GM19193 (cell line): ENCODE measurements around the gene WDFY4.

Experiments
- POLR2A ChIP-seq: IDR thresholded peaks from 4 replicates; pipeline ENCODE4 v1.6.1; 2011; ENCODE audit not compliant: insufficient read depth, insufficient read length; ENCODE audit errors: extremely low read depth

WDFY4 gene

DNA sequence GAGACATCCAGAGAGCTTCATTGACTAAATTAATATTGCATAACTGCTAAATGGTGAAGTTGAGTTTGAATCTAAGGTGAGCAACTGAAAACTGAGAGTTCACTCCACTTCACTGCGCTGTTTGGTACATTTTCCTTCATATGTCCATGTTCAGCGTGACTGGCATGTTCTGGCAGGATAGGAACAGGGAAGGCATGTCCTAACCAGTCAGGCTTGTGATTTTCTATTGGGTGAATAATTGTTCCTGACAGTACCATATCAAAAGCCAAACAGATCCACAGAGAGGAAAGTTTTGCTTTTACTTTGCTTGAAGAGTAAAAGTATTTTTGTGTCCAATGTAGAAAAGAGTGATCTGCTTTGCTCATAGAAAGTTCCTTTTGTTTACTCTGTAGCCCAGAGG lies 53.2 kb downstream of the WDFY4 start:
- no peak for TF ChIP-seq POLR2A

DNA sequence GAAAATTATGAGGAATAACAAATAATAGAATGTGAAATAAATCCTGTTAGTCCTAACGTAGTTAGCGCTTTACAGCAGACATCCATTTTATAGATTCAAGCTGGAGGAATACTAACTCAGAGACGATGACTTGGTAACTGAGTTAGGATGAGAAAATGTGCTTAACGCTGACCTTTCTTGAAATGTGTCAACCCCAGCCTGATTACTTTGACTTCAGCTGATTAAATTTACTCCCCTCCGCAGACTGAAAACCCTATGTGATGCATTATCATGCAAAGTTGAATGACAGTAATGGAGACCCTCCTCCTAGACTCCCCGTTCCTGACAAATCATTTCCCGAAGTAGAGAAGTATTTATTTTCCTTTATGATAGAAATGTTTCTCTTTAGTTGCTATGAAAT lies 54.5 kb downstream of the WDFY4 start:
- no peak for TF ChIP-seq POLR2A

GRCh38 chr10:48740015-48740707 lies 55.5 kb downstream of the WDFY4 start:
- TF ChIP-seq POLR2A, result no peak

- TF ChIP-seq POLR2A, result no peak
Observed at GRCh38 chr10:48740988-48741387, 56.3 kb downstream of the WDFY4 start.

DNA sequence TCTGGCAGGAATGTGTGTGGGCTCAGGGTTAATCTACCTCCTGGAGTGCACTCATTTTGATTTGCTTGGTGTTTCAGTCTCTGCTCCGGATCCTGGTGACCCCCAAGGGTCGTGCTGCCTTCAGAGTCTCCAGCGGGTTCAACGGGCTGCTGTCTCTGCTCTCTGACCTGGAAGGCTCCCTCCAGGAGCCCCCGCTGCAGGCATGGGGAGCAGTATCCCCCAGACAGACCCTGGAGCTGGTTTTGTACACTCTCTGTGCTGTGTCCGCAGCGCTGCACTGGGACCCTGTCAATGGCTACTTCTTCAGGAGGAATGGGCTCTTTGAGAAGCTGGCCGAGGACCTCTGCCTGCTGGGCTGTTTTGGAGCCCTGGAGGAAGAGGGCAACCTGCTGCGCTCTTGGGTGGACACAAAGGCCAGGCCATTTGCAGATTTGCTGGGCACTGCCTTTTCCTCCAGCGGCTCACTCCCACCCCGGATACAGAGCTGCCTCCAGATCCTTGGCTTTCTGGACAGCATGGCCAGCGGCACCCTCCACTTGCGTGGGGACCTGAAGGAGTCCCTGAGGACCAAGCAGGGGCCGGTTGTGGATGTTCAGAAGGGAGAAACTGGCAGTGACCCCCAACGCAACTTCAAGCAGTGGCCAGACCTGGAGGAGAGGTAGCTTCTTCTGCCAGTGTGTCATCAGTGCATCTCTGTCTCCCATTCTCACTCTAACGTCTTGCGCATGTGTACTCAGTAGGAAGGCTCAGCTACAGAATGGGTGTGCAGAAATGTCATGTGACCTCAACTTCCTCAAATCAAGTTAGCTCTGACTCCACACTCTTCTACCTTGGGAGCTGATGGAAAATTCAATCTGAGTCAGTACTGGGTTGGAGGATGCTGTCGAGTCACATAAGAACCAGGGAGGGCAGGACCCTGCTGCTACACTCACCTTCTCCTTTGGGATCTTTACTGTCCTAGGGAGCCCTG lies 58.5 kb downstream of the WDFY4 start:
- no peak for TF ChIP-seq POLR2A

GRCh38 chr10:48744587-48744986 lies 59.9 kb downstream of the WDFY4 start:
- no peak for TF ChIP-seq POLR2A

GRCh38 chr10:48745662-48746245 lies 61.1 kb downstream of the WDFY4 start:
- TF ChIP-seq POLR2A, result no peak

- no peak for TF ChIP-seq POLR2A
Observed at GRCh38 chr10:48748573-48748972, 63.9 kb downstream of the WDFY4 start.

- no peak for TF ChIP-seq POLR2A
Observed at GRCh38 chr10:48749254-48749787, 64.6 kb downstream of the WDFY4 start.

GRCh38 chr10:48750019-48750418 lies 65.3 kb downstream of the WDFY4 start:
- TF ChIP-seq POLR2A, result no peak

DNA sequence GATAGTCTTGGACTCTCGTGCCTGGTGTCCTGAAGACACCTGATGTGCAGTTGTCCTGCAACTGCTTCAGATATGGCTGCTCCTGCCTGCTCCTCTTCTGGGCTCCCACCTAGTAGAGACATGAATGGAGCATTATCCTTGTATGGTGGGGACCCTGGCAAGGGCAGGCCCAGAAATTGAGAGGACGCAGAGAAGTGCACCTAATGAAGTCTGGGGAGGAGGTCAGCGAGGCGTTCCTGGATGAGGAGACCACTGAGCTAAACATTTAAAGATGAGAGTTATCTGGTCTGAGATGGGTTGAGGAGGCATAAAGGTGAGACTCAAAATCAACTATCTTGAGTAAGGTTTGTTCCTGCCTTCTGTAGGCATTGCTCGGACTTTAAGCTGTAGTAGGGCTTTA lies 66.3 kb downstream of the WDFY4 start:
- no peak for TF ChIP-seq POLR2A

DNA sequence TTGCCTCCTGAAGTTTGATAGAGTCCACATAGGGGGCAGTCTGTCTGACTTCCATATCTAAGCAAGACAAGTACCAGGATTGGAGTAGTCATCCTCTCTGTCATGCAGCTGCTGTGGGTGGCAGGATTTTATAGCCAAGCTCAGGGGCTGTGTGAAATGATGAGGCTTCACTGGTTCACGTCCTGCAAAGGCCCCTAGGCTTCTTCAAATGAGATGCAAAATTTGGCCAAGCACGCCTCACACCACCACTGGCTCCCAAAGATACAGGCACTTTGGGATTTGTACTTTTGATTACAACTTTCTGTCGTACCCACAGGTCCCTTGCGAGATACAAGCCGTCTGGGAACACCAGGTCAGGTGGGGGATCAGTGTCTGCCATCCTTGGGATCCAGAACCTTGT lies 67.1 kb downstream of the WDFY4 start:
- no peak for TF ChIP-seq POLR2A

- TF ChIP-seq POLR2A, result no peak
Observed at GRCh38 chr10:48758411-48758810, 73.7 kb downstream of the WDFY4 start.

- no peak for TF ChIP-seq POLR2A
Observed at GRCh38 chr10:48759113-48759901, 74.6 kb downstream of the WDFY4 start.

DNA sequence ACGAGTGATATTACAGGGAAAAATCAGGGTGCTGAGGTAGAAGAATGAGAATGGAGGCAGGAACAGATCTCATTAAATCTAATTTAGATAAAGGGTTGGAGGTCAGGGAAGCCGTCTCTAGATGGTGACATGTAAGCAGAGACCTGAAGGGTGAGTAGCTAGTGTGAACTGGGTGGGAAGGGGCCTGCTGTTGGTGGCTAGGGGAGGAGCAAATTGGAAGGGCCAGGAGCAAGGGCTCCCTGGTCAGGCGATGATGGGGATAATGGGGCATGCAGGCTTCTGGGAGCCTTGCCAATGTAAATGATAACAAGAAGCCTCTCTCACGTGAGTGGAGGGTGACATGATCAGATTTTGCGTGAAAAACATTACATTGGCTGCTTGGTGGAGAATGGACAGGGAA lies 76.3 kb downstream of the WDFY4 start:
- no peak for TF ChIP-seq POLR2A
